ENCODE measurements around the gene DHX9. TPM values are rescaled to one million over a fixed set of nuclear protein-coding genes. Genes with fewer than 3 reads are reported as not detected.

DHX9 gene
- total RNA-seq, 4 donors from 2014 or later = 103 to 172 (median 144) TPM

DNA sequence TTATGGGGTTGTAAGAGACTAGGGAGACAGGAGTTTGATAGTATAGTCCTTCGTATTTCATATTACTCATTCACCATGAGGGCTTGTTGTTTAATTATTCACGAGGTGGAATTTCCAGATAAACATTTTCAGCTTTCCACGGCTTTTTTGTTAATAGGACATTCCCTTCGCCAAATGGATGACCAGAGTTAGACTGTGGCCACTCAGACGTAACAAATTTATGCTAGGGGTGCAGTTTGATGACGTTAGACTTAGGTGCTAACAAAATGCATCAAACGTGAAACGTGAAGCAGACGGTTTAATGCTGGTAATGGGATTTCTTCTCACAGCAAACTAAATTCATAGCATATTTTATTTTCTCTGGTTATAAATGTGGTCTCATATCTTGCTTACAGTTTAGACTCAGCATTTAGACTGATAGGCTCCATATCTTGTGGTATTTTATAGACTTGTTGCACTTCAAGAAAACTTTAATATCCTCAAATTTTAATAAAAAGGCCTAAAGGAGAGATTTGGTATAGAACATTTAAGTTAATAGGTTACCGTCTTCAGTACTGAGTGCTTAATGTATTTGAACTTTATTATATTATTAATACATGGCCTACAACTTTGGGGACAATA lies 2.3 kb downstream of the DHX9 start:
- Histone ChIP-seq H3K27me3 (no peaks in the 10 kb centered on the region), H3K27ac (no peak overlapping the region), H3K4me3 (replicated peaks in 1 of 3) (no peak overlapping the region), H3K9me3 (no peaks in the 10 kb centered on the region), H3K36me3 (peaks cover 0 to 12% of the 10 kb centered on the region in 2 donors), H3K4me1 (peaks cover 22 to 25% of the 10 kb centered on the region in 2 donors)
- WGBS, 2 donors = 39 to 50% methylated on average over 10 of the region's 10 CpGs
- intact Hi-C loops (cut with DNase I) = no loop called here
- TF ChIP-seq, protein P1, sequence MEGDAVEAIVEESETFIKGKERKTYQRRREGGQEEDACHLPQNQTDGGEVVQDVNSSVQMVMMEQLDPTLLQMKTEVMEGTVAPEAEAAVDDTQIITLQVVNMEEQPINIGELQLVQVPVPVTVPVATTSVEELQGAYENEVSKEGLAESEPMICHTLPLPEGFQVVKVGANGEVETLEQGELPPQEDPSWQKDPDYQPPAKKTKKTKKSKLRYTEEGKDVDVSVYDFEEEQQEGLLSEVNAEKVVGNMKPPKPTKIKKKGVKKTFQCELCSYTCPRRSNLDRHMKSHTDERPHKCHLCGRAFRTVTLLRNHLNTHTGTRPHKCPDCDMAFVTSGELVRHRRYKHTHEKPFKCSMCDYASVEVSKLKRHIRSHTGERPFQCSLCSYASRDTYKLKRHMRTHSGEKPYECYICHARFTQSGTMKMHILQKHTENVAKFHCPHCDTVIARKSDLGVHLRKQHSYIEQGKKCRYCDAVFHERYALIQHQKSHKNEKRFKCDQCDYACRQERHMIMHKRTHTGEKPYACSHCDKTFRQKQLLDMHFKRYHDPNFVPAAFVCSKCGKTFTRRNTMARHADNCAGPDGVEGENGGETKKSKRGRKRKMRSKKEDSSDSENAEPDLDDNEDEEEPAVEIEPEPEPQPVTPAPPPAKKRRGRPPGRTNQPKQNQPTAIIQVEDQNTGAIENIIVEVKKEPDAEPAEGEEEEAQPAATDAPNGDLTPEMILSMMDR (IDR thresholded peaks at IDR 0.05) = no peak
- TF ChIP-seq POLR2A (IDR thresholded peaks at IDR 0.05) = no peak
- DNase-seq = no peak

DNA sequence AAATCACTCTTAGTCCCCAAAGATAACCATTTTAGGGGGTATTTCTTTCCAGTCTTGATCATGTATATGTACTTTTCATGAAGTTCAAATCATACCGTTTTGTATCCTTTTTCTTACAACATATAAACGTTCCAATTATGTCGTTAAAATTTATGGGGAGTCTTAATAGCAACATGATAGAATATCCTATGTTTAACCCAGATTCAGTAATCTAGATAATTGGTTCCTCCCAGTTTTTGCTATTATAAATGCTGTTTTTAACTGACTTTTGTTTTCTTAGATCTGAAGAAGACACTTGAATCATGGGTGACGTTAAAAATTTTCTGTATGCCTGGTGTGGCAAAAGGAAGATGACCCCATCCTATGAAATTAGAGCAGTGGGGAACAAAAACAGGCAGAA lies 3.1 kb downstream of the DHX9 start:
- Histone ChIP-seq H3K27ac (no peak overlapping the region), H3K27me3 (no peaks in the 10 kb centered on the region), H3K4me1 (peaks cover 22 to 25% of the 10 kb centered on the region in 2 donors), H3K4me3 (replicated peaks in 1 of 3) (no peak overlapping the region), H3K36me3 (peaks cover under 1 to 14% of the 10 kb centered on the region in 2 donors), H3K9me3 (no peaks in the 10 kb centered on the region)
- intact Hi-C loops (cut with DNase I) = no loop called here
- 53 to 56% methylated on average over 4 of the region's 4 CpGs for WGBS, 2 donors
- TF ChIP-seq, protein P1 (IDR thresholded peaks at IDR 0.05) = no peak
- no peak for TF ChIP-seq POLR2A (IDR thresholded peaks at IDR 0.05)
- no peak for DNase-seq

DNA sequence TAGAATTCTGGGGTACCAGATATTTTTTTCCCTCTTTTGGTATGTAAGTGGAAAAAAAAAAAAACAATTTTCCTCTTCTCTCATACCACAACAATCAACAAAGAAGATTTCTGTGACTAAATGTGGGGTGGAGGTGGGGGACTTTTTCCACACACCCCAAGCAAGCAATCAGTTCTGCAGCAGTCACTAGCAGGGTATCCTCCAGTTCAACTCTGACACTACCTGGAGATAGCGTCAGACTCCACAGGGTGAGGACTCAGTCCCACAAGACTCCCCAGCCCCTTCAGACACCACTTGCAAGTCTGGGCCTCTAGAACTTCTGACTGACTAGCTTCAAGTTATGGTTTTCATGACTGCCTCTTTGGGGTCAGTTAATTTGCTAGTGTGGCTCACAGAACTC lies 6.2 kb downstream of the DHX9 start:
- WGBS, 2 donors = 90 to 95% methylated on average over 1 of the region's 1 CpG
- intact Hi-C loops (cut with DNase I) = no loop called here
- TF ChIP-seq POLR2A (IDR thresholded peaks at IDR 0.05) = no peak
- TF ChIP-seq, protein P1 (IDR thresholded peaks at IDR 0.05) = no peak
- Histone ChIP-seq H3K27me3 (no peaks in the 10 kb centered on the region), H3K27ac (no peak overlapping the region), H3K4me3 (replicated peaks in 1 of 3) (no peak overlapping the region), H3K36me3 (peaks cover 17 to 24% of the 10 kb centered on the region in 2 donors), H3K4me1 (peaks cover 21 to 31% of the 10 kb centered on the region in 2 donors), H3K9me3 (no peaks in the 10 kb centered on the region)
- no peak for DNase-seq

DNA sequence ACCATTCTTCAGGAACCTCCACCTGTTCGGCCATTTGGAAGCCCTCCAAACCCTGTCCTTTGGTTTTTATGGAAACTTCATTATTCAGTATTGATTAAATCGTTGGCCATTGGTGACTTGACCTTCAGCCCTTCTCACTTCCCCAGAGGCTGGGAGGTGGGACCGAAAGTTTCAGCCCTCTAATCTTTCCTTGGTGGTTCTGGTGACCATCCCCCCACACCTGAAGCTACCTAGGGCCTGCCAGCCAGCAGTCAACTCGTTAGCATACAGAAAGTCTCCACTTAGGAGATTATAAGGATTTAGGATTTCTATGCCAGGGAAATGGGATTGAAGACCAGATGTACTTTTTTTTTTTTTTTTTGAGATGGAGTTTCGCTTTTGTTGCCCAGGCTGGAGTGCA lies 6.7 kb downstream of the DHX9 start:
- WGBS, 2 donors = 80 to 90% methylated on average over 5 of the region's 5 CpGs
- H3K27me3 ChIP-seq = no peaks in the 10 kb centered on the region
- DNase-seq = no peak
- H3K27ac ChIP-seq = no peak overlapping the region
- TF ChIP-seq, protein P1 (IDR thresholded peaks at IDR 0.05) = no peak
- TF ChIP-seq POLR2A (IDR thresholded peaks at IDR 0.05) = no peak
- H3K4me1 ChIP-seq = peaks cover 15 to 26% of the 10 kb centered on the region in 2 donors
- H3K4me3 ChIP-seq (replicated peaks in 1 of 3) = no peak overlapping the region
- no peaks in the 10 kb centered on the region for H3K9me3 ChIP-seq
- intact Hi-C loops (cut with DNase I) = no loop called here
- peaks cover 20 to 24% of the 10 kb centered on the region in 2 donors for H3K36me3 ChIP-seq

DNA sequence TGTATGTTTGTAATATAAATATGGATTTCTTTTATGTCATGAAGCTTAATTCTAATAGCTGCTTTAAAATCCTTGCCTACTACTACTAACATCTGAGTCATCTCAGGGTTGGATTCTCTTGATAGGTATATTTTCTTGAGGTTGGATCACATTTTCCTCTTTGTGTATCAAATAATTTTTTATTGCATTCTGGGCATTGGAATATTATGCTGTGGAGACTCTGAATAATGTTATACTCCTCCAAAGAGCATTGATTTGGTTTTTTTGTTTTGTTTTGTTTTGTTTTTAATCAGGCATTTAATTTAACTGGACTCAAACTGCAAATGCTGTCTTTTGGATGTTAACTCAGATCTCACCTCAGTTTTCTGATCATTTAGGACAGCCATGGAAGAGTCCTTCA lies 8.0 kb downstream of the DHX9 start:
- no peak for TF ChIP-seq POLR2A (IDR thresholded peaks at IDR 0.05)
- TF ChIP-seq, protein P1 (IDR thresholded peaks at IDR 0.05) = no peak

More for the DNA sequence above, 8.0 kb downstream of the DHX9 start:
- intact Hi-C loops (cut with DNase I) = no loop called here
- no peak for DNase-seq
- no peak overlapping the region for H3K27ac ChIP-seq
- no peaks in the 10 kb centered on the region for H3K27me3 ChIP-seq
- H3K4me1 ChIP-seq = peaks cover 3 to 14% of the 10 kb centered on the region in 2 donors
- H3K4me3 ChIP-seq (replicated peaks in 1 of 3) = no peak overlapping the region
- H3K9me3 ChIP-seq = no peaks in the 10 kb centered on the region
- peaks cover 28 to 32% of the 10 kb centered on the region in 2 donors for H3K36me3 ChIP-seq

All from thyroid gland (tissue), 4 donors.